GM18858 (cell line): Measurements from ENCODE around the gene SLC6A3.

Experiments
- ATAC-seq: cut with Tn5 transposase; IDR thresholded peaks from one replicate; pipeline ENCODE4 v1.9.1; 2021; ENCODE audit not compliant: unreplicated experiment

Gene SLC6A3

DNA sequence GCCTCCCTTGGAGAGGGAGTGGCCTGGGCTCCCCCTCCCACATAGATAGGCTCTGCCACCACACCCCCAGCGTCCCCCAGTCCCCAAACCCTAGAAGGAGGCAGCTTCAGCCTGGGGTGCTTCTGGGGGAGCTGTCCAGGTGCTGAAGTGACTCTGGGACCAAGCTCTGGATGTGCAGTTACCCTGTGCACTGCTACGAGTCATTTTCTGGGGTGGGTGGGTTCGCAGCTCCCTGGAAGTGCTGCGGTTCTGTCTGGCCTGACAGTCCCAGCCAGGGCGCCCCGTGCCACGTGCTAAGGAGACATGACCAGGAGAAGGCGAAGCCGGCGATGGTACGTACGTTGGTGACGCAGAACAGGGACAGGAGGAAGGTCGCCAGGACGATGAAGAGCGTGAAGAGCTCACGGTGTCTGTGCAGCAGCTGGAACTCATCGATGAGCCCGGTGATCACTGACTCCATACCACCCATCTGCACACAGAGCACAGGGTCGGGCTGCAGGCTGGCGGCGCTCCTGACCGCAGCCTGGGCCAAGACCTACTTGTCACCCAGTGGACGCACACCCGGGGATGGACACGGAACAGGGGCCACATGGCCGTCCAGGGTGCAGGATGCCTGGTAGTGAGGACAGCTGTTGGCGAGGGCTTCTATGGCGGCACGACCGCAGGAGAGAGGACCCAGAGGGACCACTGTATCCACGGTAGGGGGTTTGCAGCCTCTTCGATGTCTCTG lies 35.7 kb downstream of the SLC6A3 start:
- no peak for ATAC-seq

GRCh38 chr5:1406681-1407640 lies 38.3 kb downstream of the SLC6A3 start:
- ATAC-seq, result no peak

GRCh38 chr5:1405539-1406530 lies 39.4 kb downstream of the SLC6A3 start:
- no peak for ATAC-seq

GRCh38 chr5:1405121-1405520 lies 40.1 kb downstream of the SLC6A3 start:
- no peak for ATAC-seq

DNA sequence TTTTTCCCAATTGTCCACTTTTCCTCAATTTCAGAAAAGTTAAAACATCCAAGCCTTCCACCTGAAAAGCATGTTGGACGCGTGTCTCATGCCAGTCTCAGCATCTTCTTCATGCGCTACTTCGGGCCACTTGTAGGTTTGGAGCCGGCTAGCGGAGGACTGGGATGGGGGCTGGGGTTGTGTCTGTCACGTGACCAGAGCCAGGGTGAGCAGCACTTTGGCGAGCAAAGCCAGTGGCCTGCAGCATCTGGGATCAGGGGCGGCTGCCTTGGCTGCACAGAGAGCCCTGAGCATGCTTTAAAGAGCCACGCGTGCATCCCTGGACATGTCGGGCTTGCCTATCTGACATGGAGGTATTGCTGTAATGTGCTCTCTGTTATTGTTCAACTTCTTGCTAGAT lies 41.2 kb downstream of the SLC6A3 start:
- no peak for ATAC-seq

DNA sequence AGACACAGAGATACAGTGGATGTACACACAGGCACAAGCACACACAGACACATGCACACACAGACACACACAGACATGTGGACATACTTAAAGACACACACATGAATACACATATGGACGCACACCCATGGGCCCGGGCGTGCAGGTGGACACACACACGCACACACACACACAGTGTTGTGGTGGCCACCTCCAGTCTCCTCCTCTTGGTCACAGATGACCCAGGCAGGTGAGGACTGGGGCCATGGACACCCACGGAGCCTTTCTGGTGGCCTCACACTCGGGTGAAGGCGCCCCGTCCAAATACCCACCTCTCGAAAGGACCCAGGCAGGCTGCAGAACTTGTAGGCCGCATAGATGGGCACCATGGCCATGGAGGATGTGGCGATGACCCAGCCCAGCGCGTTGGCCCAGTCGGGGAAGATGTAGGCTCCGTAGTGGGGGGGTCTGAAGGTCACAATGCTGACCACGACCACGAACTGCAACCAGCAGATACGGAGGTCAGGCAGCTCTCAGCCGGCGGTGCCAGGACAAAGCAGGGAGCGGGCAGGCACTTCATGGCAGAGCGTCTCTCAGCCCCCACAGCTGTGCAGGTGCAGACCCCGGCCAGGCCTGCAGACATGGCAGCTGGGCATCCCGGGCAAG lies 42.5 kb downstream of the SLC6A3 start:
- ATAC-seq, result no peak

- ATAC-seq, result no peak
These were observed 43.6 kb downstream of the SLC6A3 start for GRCh38 chr5:1401536-1402138.

- no peak for ATAC-seq
These were observed 44.3 kb downstream of the SLC6A3 start for GRCh38 chr5:1400936-1401335.

- ATAC-seq, result no peak
These were observed 44.9 kb downstream of the SLC6A3 start for GRCh38 chr5:1400211-1400855.

GRCh38 chr5:1399737-1400136 lies 45.5 kb downstream of the SLC6A3 start:
- no peak for ATAC-seq

DNA sequence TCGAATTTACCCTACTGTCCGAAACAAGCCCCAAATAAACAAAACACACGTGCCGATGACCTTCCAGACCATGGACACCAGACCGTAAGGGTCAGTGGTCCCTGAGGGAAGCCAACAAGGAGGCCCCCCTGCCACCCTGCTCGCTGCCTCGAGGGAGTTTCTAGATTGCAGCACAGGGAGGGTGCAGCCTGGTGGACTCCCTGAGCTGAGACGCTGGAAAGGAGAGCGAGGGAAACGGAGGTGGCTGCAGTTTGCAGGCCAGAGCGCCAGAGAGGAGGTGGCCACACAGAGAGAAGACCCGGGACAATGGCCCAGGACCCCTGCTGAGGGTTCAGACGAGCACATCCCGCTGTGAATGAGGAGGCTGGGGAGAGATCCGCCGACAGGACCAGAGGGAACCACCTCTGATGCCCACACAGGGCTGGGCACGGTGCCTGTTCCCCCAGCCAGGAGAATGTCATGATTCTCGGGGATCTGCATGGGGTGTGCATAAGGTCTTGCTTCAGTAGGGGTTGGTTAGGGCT lies 48.9 kb downstream of the SLC6A3 start:
- ATAC-seq, result no peak

- no peak for ATAC-seq
These were observed 50.1 kb downstream of the SLC6A3 start for GRCh38 chr5:1394881-1395860.

DNA sequence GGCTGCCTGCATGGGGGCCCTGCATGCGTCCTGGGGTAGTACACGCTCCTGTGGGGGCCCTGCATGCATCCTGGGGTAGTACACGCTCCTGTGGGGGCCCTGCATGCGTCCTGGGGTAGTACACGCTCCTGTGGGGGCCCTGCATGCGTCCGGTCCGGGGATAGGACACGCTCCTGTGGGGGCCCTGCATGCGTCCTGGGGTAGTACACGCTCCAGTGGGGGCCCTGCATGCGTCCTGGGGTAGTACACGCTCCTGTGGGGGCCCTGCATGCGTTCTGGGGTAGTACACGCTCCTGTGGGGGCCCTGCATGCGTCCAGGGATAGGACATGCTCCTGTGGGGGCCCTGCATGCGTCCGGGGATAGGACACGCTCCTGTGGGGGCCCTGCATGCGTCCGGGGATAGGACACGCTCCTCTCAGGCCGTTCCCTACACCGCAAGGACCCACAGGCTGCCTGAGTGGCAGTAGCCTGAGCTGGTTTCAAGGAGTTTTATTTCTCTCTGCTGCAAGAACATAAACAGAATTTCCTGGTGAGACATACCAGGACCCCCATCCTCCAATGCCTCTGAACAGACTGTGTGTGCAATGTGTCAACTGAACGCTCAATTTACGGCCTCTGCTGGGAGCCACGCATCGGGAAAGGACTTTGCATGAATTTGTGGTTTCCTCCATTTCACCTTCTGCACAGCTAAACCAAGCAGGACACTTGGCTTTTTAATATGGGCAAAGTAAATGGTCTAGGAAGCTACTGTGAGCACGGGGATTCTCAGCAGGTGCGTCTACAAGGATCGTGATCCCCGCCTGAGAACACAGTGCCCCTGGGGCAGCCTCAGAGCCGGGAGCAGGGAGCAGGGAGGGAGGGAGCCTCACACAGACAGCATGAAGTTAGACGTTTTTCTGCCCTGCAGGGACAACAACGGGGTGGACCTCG lies 51.4 kb downstream of the SLC6A3 start:
- no peak for ATAC-seq

GRCh38 chr5:1392801-1393565 lies 52.3 kb downstream of the SLC6A3 start:
- no peak for ATAC-seq

- no peak for ATAC-seq
These were observed 53.0 kb downstream of the SLC6A3 start for GRCh38 chr5:1392261-1392660.

GRCh38 chr5:1391691-1392090 lies 53.5 kb downstream of the SLC6A3 start:
- no peak for ATAC-seq
